Stimulated activated CD8-positive, alpha-beta memory T cell treated with anti-CD3 and anti-CD28 coated beads, Interleukin-15, amount 100 ng/mL, for 4 hours (primary cell): ENCODE data around the gene ZNF646.

Experiments
- DNase-seq, 2 donors: peaks; one replicate each; pipeline ENCODE4 v3.0.0-alpha.2; 2020; ENCODE audit warnings: low read depth in 2 of 2

ZNF646 gene

GRCh38 chr16:31130899-31131298, 56.7 kb downstream of the ZNF646 start:
- DNase-seq = no peak

GRCh38 chr16:31131416-31131815, 57.2 kb downstream of the ZNF646 start:
- DNase-seq = no peak

GRCh38 chr16:31131841-31132271, 57.6 kb downstream of the ZNF646 start:
- no peak for DNase-seq

GRCh38 chr16:31132303-31132979, 58.2 kb downstream of the ZNF646 start:
- DNase-seq = no peak

GRCh38 chr16:31133046-31133501, 58.9 kb downstream of the ZNF646 start:
- DNase-seq = no peak
